Naive B cell (primary cell): ENCODE data around the gene KLLN. TPM values are rescaled to one million over a fixed set of nuclear protein-coding genes. Genes with fewer than 3 reads are reported as not detected.
"Not testable (repeated sequence)": the region's sequence is repeated elsewhere in the genome, so short reads cannot be mapped to it uniquely, and the experiment has no call there.

Experiments
- ATAC-seq, 2 donors: fragments of 150-1000 bp; cut with Tn5 transposase; 2 replicates each; pipeline ENCODE4 v1.10.0; 2021; ENCODE audit warnings: low read depth in 2 of 2, mild to moderate bottlenecking in 2 of 2, moderate library complexity in 2 of 2
- DNase-seq: peaks from one replicate; pipeline ENCODE4 v3.0.0; 2022
- H3K27ac Mint-ChIP-seq, 6 donors: one replicate each; pipeline ENCODE4 v1.8.0; 2020 to 2022; ENCODE audit warnings: mild to moderate bottlenecking in 6 of 6, mixed read lengths in 6 of 6, moderate library complexity in 5 of 6, inconsistent platforms in 2 of 6
- H3K27me3 Mint-ChIP-seq, 3 donors: one replicate each; pipeline ENCODE4 v1.8.0; 2021 to 2022; ENCODE audit warnings: mixed read lengths in 3 of 3, mild to moderate bottlenecking in 1 of 3
- H3K36me3 Mint-ChIP-seq, 2 donors: one replicate each; pipeline ENCODE4 v1.8.0; 2020 to 2022; ENCODE audit warnings: mixed read lengths in 2 of 2, inconsistent platforms in 1 of 2, mild to moderate bottlenecking in 1 of 2
- H3K4me1 Mint-ChIP-seq, 3 donors: one replicate each; pipeline ENCODE4 v1.8.0; 2020 to 2022; ENCODE audit warnings: mixed read lengths in 3 of 3, inconsistent platforms in 1 of 3, mild to moderate bottlenecking in 1 of 3, moderate library complexity in 1 of 3
- H3K4me3 Mint-ChIP-seq, 8 donors: one replicate each; pipeline ENCODE4 v1.8.0; 2020 to 2022; ENCODE audit warnings: mild to moderate bottlenecking in 8 of 8, mixed read lengths in 8 of 8, moderate library complexity in 8 of 8, inconsistent platforms in 2 of 8
- H3K9me3 Mint-ChIP-seq, 7 donors: one replicate each; pipeline ENCODE4 v1.8.0; 2020 to 2022; ENCODE audit warnings: mixed read lengths in 7 of 7, mild to moderate bottlenecking in 5 of 7, inconsistent platforms in 2 of 7, moderate library complexity in 1 of 7
- polyA plus RNA-seq, 6 donors: library from polyadenylated mRNA; unstranded; fragments of 300-500 nt; fragmentation: Illumina TruSeq; gene quantifications; one replicate each; pipeline ENCODE4 v1.2.3, GENCODE V29; 2021; ENCODE audit warnings: low read depth in 6 of 6

Gene KLLN
- polyA plus RNA-seq, 6 donors from 2014 or later = 0.09 to 0.55 (median 0.22) TPM; not detected in 1

DNA sequence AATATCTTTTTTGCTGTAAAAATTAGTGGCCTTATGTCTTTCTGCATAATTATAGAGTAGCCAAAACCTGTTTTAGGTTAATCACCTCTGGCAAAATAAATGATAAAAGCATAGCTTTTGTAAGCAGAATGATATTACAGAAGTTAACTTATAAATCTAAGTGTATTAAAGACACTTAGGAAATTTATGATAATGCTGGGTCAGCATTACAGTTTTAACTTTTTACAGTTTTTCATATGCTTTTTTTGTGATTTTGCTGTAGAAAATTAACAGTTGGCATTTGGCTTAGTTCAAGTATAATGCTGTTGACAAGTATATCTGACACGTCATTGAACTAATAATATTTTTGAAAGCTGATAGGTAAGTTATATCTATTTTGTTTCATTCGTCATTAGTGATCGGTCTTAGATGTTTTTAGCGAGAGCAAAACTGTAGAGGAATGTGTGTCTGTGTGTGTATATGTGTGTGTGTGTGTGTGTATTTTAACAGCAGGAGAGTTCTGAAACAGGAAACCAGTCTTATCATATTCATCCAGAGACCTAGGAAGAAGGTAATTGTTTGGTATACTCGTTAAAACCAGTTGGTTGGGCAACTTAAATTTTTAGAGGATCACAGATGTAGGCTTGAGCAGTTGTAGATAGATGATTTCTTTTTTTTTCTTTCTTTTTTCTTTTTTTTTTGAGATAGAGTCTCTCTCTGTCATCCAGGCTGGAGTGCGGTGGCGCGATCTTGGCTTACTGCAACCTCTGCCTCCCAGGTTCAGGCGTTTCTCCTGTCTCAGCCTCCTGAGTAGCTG, 15.5 kb upstream of the KLLN start:
- ATAC-seq (no peak), DNase-seq (no peak)
- Mint-ChIP-seq H3K4me3 (peak overlapping the region in 1 of 8 donors; percentile 49), H3K27ac (peak overlapping the region in 5 of 6 donors; percentile 0 to 74 (median 29)), H3K9me3 (peaks cover 0 to 9% (median 0%) of the 10 kb centered on the region in 7 donors), H3K36me3 (no peaks in the 10 kb centered on the region), H3K4me1 (peaks cover 13 to 51% (median 35%) of the 10 kb centered on the region in 3 donors), H3K27me3 (no peaks in the 10 kb centered on the region)

- H3K4me3 Mint-ChIP-seq = peak overlapping the region in 1 of 8 donors; percentile 32
- no peaks in the 10 kb centered on the region for H3K27me3 Mint-ChIP-seq
- peaks cover 0 to under 1% of the 10 kb centered on the region in 2 donors for H3K36me3 Mint-ChIP-seq
- H3K27ac Mint-ChIP-seq = peak overlapping the region in 5 of 6 donors; percentile 11 to 80 (median 23)
- no peak for DNase-seq
- H3K4me1 Mint-ChIP-seq = peaks cover 16 to 55% (median 44%) of the 10 kb centered on the region in 3 donors
- H3K9me3 Mint-ChIP-seq = peaks cover 0 to 1% (median 0%) of the 10 kb centered on the region in 7 donors
- ATAC-seq = no peak
Measured at GRCh38 chr10:87875929-87876571, 12.7 kb upstream of the KLLN start.

DNA sequence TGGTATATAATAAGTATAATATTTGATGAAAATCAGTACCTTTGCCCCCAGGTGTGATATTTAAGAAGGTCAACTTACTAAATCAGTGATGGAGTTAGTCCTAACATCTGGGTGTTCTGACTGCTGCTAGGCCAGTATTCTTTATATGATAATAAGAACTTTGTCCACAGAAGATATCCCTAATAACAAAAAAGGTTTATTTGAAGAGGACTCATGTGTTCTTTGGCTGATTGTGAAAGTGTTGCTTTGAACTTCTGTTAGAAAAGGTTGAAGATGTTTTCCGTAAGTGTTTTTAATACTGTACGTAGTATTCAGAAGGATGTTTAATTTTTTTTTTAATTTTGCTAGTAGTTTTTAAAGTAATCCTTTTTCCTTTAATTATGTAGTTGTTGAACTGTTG, 10.3 kb upstream of the KLLN start:
- peak overlapping the region in 4 of 8 donors; percentile 18 to 39 (median 28) for H3K4me3 Mint-ChIP-seq
- peaks cover 22 to 65% (median 50%) of the 10 kb centered on the region in 3 donors for H3K4me1 Mint-ChIP-seq
- H3K27me3 Mint-ChIP-seq = no peaks in the 10 kb centered on the region
- ATAC-seq (no peak), DNase-seq (no peak)
- peak overlapping the region in 4 of 6 donors; percentile 11 to 51 (median 30) for H3K27ac Mint-ChIP-seq
- peaks cover 0 to 7% of the 10 kb centered on the region in 2 donors for H3K36me3 Mint-ChIP-seq
- no peaks in the 10 kb centered on the region for H3K9me3 Mint-ChIP-seq

DNA sequence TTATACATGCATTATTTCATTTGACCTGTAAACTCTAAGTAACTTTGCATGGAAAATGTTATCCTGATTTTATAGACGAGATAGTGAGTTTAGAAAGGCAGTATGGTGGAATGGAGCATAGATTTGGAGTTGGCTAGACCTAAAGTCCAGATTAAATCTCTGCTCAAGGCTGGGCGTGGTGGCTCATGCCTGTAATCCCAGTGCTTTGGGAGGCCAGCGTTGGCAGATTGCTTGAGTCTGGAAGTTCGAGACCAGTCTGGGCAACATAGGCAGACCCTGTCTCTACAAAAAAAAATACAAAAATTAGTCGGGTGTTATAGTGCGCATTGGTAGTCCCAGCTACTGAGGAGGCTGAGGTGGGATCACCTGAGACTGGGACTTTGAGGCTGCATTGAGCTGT, 9.5 kb upstream of the KLLN start:
- Mint-ChIP-seq H3K36me3 (peaks cover 0 to 7% of the 10 kb centered on the region in 2 donors), H3K4me1 (peaks cover 25 to 65% (median 47%) of the 10 kb centered on the region in 3 donors), H3K4me3 (peak overlapping the region in 2 of 8 donors; percentile 13 to 44), H3K27me3 (no peaks in the 10 kb centered on the region), H3K27ac (peak overlapping the region in 3 of 6 donors; percentile 24 to 92 (median 38)), H3K9me3 (no peaks in the 10 kb centered on the region)
- ATAC-seq = no peak
- no peak for DNase-seq

DNA sequence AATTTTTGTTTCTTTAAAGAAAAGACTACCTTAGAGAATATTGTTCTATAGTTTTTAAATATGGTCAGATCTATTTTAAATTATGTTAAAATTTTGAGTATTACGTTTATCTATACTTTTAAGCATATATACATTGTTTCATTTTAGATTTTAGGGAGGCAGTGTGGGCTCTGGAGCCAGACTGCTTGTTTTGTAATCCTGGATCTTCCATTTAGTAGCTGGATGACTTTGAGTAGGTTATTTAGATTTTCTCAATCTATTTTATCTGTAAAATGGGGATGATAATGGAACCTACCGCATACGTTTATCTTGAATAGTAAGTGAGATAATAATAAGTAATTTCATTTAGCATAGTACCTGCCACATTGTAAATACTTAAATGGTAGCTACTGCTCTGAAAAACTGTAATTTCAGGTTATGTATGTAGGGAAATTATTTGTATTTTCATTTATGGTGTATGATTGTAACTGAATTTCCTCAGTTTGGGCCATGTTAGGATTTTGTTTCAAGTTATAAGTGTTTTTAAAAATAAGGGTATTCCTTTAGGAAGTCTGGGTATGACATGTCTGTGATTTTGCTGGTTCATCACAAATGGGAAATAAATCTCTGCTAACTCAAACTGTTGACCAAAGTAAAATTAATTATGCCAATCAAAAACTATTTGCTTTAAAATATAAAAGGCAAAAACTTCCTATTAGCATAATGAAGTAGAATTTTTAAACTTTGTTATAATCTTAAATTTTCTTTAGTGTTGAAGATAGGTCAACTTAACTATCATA, 6.6 kb upstream of the KLLN start:
- Mint-ChIP-seq H3K4me3 (peak overlapping the region in 3 of 8 donors; percentile 12 to 37 (median 21)), H3K27me3 (no peaks in the 10 kb centered on the region), H3K9me3 (no peaks in the 10 kb centered on the region), H3K36me3 (peaks cover 0 to 7% of the 10 kb centered on the region in 2 donors), H3K27ac (no peak overlapping the region), H3K4me1 (peaks cover 43 to 80% (median 61%) of the 10 kb centered on the region in 3 donors)
- no peak for DNase-seq
- ATAC-seq = no peak

DNA sequence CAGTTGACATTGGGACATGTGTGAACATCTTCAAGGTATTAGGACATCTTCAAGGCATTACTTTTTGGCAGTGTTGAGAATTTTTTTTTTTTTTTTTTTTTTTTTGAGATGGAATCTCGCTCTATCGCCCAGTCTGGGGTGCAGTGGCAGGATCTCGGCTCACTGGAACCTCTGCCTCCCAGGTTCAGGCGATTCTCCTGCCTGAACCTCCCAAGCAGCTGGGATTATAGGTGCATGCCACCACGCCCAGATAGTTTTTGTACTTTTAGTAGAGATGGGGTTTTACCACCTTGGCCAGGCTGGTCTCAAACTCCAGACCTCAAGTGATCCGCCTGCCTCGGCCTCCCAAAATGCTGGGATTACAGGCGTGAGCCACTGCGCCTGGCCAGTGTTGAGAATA, 5.8 kb upstream of the KLLN start:
- H3K27me3 Mint-ChIP-seq, DNase-seq, H3K36me3 Mint-ChIP-seq, H3K9me3 Mint-ChIP-seq, ATAC-seq: not testable (repeated sequence)
- Mint-ChIP-seq H3K4me3 (peak overlapping the region; percentile 64 to 97 (median 83)), H3K27ac (peak overlapping the region in 4 of 6 donors; percentile 27 to 69 (median 58)), H3K4me1 (peaks cover 43 to 74% (median 58%) of the 10 kb centered on the region in 3 donors)

- Mint-ChIP-seq H3K36me3 (peaks cover 0 to 7% of the 10 kb centered on the region in 2 donors), H3K4me3 (peak overlapping the region; percentile 64 to 97 (median 83)), H3K9me3 (no peaks in the 10 kb centered on the region), H3K27me3 (no peaks in the 10 kb centered on the region), H3K27ac (peak overlapping the region in 3 of 6 donors; percentile 5 to 63 (median 53)), H3K4me1 (peaks cover 40 to 66% (median 52%) of the 10 kb centered on the region in 3 donors)
- ATAC-seq (no peak), DNase-seq (no peak)
Measured at GRCh38 chr10:87868277-87868676, 4.9 kb upstream of the KLLN start.

- DNase-seq = no peak
Measured at GRCh38 chr10:87867453-87867852, 4.1 kb upstream of the KLLN start.

GRCh38 chr10:87866412-87866974, 3.2 kb upstream of the KLLN start:
- Mint-ChIP-seq H3K27ac (peak overlapping the region in 4 of 6 donors; percentile 44 to 94 (median 70)), H3K27me3 (no peaks in the 10 kb centered on the region), H3K36me3 (peaks cover 0 to 7% of the 10 kb centered on the region in 2 donors), H3K9me3 (no peaks in the 10 kb centered on the region), H3K4me3 (peak overlapping the region; percentile 71 to 99 (median 96)), H3K4me1 (peaks cover 44 to 61% (median 50%) of the 10 kb centered on the region in 3 donors)
- no peak for DNase-seq
- ATAC-seq = no peak

More at GRCh38 chr10:87867453-87867852, 4.1 kb upstream of the KLLN start:
- Mint-ChIP-seq H3K9me3 (no peaks in the 10 kb centered on the region), H3K4me3 (peak overlapping the region; percentile 71 to 99 (median 96)), H3K27ac (peak overlapping the region in 2 of 6 donors; percentile 44 to 64), H3K4me1 (peaks cover 41 to 58% (median 44%) of the 10 kb centered on the region in 3 donors), H3K36me3 (peaks cover 0 to 7% of the 10 kb centered on the region in 2 donors), H3K27me3 (no peaks in the 10 kb centered on the region)
- ATAC-seq = no peak

- Mint-ChIP-seq H3K4me3 (peak overlapping the region; percentile 95 to 99 (median 97)), H3K27ac (peak overlapping the region in 5 of 6 donors; percentile 37 to 94 (median 85)), H3K4me1 (peaks cover 48 to 61% (median 50%) of the 10 kb centered on the region in 3 donors), H3K36me3 (no peaks in the 10 kb centered on the region), H3K9me3 (no peaks in the 10 kb centered on the region), H3K27me3 (no peaks in the 10 kb centered on the region)
- ATAC-seq (no peak), DNase-seq (no peak)
Measured at GRCh38 chr10:87865241-87865881, 2.0 kb upstream of the KLLN start.

DNA sequence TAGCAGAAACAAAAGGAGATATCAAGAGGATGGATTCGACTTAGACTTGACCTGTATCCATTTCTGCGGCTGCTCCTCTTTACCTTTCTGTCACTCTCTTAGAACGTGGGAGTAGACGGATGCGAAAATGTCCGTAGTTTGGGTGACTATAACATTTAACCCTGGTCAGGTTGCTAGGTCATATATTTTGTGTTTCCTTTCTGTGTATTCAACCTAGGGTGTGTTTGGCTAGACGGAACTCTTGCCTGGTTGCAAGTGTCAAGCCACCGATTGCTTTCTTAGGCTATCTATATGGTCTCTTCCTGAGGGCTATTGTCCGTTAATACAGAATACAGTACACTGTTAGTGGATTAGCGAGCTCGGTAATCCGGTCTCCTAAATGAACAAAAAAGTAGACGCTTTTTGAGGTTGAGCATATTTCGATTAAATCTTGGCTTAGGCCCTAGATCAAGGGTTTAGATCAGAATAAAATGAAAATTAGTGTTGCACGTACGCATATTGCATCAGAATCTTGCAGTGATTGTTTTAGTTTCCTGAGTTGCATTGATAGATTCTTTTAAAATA, 1.2 kb upstream of the KLLN start:
- H3K4me3 Mint-ChIP-seq = peak overlapping the region; percentile 95 to 99 (median 97)
- no peaks in the 10 kb centered on the region for H3K36me3 Mint-ChIP-seq
- H3K4me1 Mint-ChIP-seq = peaks cover 52 to 58% (median 53%) of the 10 kb centered on the region in 3 donors
- no peaks in the 10 kb centered on the region for H3K27me3 Mint-ChIP-seq
- peak overlapping the region; percentile 85 to 96 (median 90) for H3K27ac Mint-ChIP-seq
- ATAC-seq (no peak), DNase-seq (no peak)
- no peaks in the 10 kb centered on the region for H3K9me3 Mint-ChIP-seq

DNA sequence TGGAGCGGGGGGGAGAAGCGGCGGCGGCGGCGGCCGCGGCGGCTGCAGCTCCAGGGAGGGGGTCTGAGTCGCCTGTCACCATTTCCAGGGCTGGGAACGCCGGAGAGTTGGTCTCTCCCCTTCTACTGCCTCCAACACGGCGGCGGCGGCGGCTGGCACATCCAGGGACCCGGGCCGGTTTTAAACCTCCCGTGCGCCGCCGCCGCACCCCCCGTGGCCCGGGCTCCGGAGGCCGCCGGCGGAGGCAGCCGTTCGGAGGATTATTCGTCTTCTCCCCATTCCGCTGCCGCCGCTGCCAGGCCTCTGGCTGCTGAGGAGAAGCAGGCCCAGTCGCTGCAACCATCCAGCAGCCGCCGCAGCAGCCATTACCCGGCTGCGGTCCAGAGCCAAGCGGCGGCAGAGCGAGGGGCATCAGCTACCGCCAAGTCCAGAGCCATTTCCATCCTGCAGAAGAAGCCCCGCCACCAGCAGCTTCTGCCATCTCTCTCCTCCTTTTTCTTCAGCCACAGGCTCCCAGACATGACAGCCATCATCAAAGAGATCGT, 690 bp upstream of the KLLN start:
- not testable (repeated sequence) for ATAC-seq, H3K36me3 Mint-ChIP-seq, H3K9me3 Mint-ChIP-seq, H3K27me3 Mint-ChIP-seq
- peak; percentile 51 for DNase-seq
- Mint-ChIP-seq H3K27ac (peak overlapping the region; percentile 85 to 96 (median 90)), H3K4me3 (peak overlapping the region; percentile 95 to 99 (median 97)), H3K4me1 (peaks cover 49 to 53% (median 50%) of the 10 kb centered on the region in 3 donors)
